Measurements from ENCODE around the gene FAM180A.

DNA sequence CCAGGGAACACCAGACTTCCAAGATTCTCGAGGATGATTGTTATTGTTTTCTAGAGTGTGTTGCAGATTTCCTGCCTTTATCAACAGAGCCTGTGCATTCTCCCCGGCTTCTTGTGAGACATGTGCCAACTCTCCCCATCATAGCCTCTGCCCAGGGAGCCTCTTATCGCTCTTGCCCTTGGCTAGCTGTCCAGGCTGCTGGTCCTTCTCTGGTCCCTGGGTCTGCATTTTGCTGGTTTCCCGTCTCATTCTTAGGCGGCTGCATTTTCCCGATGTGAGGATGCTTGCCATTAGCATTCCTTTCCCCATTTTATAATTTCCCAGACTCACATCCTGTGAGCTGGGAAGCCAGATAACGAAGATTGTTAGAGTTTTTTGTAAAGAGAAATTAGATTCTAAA is 35.8 kb downstream of the FAM180A start:
- TF ChIP-seq CTCF (optimal IDR thresholded peaks at IDR 0.05 in 1 of 3, IDR thresholded peaks at IDR 0.05 in 1 of 3, conservative IDR thresholded peaks at IDR 0.05 in 1 of 3; ENCODE audit: extremely low read depth in 1 of 3, insufficient read depth in 2 of 3, low read length in 3 of 3) (no peak), EZH2 (IDR thresholded peaks at IDR 0.05; ENCODE audit: low read length) (no peak)

All from keratinocyte (primary cell).